ENCODE results near the gene LRTM2.

DNA sequence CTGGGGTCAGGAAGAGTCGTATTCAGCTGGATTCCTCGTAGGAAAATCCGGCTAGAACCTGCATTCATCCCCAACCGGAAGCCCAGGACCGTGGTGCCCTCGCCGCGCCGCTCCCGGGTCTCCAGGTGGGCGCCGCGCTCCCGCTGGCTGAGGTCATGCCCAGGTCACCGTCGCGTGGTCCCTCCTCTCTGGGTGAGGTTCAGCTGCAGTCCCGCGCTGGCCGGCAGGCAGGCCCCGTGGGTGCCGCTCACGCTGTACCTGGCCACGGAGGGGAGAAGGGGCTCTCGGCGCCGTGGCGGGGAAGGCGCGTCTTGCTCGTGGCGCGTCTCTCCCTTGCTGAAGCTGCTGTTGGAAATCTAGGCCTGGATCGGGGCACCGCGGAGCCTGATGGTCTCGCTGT lies 44.5 kb downstream of the LRTM2 start:
- TF ChIP-seq, protein P1, sequence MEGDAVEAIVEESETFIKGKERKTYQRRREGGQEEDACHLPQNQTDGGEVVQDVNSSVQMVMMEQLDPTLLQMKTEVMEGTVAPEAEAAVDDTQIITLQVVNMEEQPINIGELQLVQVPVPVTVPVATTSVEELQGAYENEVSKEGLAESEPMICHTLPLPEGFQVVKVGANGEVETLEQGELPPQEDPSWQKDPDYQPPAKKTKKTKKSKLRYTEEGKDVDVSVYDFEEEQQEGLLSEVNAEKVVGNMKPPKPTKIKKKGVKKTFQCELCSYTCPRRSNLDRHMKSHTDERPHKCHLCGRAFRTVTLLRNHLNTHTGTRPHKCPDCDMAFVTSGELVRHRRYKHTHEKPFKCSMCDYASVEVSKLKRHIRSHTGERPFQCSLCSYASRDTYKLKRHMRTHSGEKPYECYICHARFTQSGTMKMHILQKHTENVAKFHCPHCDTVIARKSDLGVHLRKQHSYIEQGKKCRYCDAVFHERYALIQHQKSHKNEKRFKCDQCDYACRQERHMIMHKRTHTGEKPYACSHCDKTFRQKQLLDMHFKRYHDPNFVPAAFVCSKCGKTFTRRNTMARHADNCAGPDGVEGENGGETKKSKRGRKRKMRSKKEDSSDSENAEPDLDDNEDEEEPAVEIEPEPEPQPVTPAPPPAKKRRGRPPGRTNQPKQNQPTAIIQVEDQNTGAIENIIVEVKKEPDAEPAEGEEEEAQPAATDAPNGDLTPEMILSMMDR (IDR thresholded peaks at IDR 0.05) = no peak
- no peak for TF ChIP-seq POLR2AphosphoS5 (IDR thresholded peaks at IDR 0.05)

Measured in sigmoid colon (tissue), 4 donors.